ENCODE results near the gene XRCC6.
"Not testable (repeated sequence)": the region's sequence is repeated elsewhere in the genome, so short reads cannot be mapped to it uniquely, and the experiment has no call there.

XRCC6 gene

GRCh38 chr22:41598891-41599635, 22.0 kb upstream of the XRCC6 start:
- no peak for DNase-seq

DNA sequence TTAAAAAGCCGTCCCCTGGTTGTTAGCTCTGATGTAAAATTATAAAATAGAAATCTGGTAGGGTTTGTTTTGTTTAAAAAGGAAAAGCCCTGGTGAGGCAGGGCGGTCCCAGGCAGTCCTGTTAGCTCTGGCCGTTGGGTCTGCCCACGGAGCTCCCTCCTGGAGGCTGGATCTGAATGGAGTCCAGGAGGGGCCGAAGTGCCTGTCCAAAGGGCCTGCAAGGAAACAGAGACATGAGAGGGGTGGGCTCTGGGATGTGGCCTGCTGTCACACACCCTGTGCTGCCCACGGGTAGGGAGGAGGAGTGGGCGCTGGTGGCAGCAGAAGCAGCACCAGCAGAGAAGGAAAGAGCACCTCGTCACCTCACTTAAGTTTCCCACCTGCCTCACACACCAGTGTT, 20.1 kb upstream of the XRCC6 start:
- no peak for DNase-seq

- DNase-seq: peak in 4 of 5 experiments; percentile 53 to 96 (median 72)
These were observed 17.2 kb upstream of the XRCC6 start for GRCh38 chr22:41603873-41604332.

DNA sequence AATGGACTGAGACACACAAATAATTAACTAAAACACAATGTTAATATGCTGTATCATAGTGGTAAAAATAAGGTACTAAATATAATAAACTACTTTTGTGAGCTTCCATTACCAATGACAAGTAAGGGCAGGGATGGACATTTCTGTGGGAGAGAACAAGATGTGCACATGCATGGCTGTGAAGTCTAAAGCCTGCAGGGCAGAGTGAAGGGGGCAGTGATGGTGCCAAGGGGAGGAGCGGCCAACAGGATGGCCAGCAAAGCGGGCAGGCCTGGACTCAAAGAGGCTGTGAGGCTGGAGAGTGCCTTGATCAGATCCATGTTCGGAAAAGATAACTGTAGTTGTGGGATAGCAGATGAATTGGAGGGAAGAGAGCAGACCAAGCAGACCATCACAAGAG, 12.7 kb upstream of the XRCC6 start:
- no peak for DNase-seq

DNA sequence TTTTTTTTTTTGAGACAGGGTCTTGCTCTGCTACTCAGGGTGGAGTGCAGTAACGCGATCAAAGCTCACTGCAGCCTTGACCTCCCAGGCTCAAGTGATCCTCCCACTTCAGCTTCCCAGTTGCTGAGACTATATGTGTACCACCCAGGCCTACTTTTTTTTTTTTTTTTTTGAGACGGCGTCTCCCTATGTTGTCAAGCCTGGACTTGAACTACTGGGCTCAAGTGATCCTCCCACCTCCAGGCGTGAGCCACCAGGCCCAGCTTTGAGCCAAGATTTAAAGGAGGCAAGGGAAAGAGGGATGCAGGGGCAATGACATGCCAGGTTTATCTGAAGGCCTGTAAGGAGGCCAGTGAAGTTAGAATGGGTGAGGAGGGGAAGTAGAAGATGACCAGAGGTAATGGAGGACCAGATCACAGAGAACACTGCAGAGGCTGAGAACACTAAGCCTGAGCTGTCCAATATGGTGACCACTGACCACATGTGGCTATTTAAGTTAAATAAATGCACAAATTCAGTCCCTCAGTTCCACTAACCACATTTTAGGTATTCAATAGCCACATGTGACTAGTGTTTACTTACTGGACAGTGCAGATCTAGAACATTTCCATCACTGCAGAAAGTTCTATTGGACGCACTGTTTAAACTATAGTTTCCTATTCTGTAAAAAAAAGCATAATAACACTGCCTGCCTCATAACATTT, 8.3 kb upstream of the XRCC6 start:
- no peak for DNase-seq

DNA sequence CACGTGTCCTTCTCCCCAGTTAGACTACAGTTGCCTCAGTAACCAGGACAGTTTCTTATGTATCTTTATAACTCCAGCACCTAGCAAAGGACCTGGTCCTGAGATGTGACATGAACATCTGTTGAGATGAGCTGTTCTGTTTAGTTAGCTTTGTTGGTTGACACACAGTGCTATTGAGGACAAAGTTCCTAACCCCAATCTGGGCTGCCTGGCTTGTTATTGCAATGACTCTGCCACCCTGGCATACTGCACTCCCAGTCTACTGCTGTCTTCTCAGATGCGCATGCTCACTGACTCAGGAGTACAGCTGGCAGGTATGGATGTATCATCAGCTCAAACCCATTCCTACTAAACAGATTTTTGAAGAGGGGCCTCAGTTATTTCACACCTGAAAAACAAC, 7.6 kb upstream of the XRCC6 start:
- DNase-seq: no peak

DNA sequence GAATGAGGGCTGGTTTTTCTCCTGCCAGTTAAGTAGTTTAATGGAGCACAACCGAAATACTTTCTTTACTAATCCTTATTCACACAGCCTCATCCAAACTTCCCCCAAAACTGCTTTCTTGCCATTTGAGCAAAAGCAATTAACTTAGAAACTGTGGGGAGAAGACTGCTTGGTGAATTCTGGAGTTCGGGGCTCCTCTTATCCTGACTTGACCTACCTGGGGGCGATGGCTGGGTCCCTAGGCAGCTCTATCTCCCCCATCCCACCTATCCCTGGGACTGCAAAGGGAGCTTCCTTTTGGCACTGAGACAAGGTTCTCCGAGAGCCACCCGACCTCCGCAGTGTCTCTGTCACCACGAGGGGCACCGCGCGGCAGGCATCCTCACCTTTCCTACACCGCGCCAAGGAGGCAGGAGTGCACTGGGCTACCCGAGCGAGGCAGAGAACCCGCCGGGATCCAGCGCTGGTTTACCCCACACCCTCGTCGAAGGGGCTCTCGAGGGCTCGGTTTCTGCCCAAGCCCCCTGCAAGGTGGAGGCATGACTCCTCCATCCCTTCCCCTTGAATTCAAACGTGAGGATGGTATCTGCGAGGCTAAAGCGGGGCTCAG, 1.0 kb upstream of the XRCC6 start:
- DNase-seq: peak; percentile 13 to 54 (median 29)

GRCh38 chr22:41620589-41621098, 451 bp upstream of the XRCC6 start, which contains the start of gene DESI1:
Gene DESI1, minus strand, starts transcription at chr22:41621043. Its CDS starts 204 bp downstream, at chr22:41620839.
- DNase-seq: no peak

- DNase-seq: no peak
These were observed 750 bp downstream of the XRCC6 start for GRCh38 chr22:41621911-41622179.

DNA sequence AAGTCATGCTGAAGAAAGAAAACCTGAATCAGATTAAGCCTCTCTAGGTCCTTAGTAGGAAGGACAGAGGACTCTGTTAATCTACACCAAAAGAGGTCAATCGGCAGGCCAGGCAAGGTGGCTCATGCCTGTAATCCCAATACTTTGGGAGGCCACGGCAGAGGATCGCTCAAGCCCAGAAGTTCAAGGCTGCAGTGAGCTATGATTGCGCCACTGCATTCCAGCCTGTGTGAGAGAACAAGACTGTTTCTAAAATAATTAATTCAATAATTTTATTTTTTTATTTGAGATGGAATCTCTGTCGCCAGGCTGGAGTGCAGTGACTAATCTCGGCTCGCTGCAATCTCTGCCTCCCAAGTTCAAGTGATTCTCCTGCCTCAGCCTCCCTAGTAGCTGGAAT, 4.5 kb downstream of the XRCC6 start:
- no peak for DNase-seq

DNA sequence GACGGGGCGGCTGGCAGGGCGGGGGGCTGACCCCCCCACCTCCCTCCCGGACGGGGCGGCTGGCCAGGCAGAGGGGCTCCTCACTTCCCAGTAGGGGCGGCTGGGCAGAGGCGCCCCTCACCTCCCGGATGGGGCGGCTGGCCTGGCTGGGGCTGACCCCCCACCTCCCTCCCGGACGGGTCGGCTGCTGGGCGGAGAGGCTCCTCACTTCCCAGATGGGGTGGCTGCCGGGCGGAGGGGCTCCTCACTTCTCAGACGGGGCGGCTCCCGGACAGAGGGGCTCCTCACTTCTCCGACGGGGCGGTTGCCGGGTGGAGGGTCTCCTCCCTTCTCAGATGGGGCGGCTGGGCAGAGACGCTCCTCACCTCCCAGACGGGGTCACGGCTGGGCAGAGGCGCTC, 10.0 kb downstream of the XRCC6 start:
- not testable (repeated sequence) for DNase-seq

DNA sequence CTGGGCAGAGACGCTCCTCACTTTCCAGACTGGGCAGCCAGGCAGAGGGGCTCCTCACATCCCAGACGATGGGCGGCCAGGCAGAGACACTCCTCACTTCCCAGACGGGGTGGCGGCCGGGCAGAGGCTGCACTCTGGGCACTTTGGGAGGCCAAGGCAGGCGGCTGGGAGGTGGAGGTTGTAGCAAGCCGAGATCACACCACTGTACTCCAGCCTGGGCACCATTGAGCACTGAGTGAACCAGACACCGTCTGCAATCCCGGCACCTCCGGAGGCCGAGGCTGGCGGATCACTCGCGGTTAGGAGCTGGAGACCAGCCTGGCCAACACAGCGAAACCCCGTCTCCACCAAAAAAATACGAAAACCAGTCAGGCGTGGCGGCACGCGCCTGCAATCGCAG, 10.5 kb downstream of the XRCC6 start:
- DNase-seq: not testable (repeated sequence)

- DNase-seq: not testable (repeated sequence)
These were observed 13.5 kb downstream of the XRCC6 start for GRCh38 chr22:41634610-41635009.

DNA sequence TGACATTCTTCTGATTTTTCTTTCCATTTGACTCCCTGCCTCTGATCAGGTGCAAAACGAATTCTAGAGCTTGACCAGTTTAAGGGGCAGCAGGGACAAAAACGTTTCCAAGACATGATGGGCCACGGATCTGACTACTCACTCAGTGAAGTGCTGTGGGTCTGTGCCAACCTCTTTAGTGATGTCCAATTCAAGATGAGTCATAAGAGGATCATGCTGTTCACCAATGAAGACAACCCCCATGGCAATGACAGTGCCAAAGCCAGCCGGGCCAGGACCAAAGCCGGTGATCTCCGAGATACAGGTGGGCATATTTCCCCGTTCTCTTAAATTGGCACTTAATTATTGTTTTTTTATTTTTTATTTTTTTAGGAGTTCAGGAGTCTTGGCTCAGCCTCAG, 15.4 kb downstream of the XRCC6 start:
- DNase-seq: no peak

DNA sequence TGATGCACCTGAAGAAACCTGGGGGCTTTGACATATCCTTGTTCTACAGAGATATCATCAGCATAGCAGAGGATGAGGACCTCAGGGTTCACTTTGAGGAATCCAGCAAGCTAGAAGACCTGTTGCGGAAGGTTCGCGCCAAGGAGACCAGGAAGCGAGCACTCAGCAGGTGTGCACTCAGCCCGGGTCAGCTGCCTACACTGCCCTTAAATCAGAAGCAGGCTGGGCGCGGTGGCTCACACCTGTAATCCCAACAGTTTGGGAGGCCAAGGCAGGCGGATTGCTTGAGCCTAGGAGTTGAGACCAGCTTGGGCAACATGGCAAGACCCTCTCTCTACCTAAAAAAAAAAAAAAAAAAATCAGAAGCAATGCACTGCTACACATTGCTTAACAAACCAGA, 16.5 kb downstream of the XRCC6 start:
- DNase-seq: not testable (repeated sequence)

- DNase-seq: no peak
These were observed 17.0 kb downstream of the XRCC6 start for GRCh38 chr22:41638124-41638523.

GRCh38 chr22:41638748-41639147, 17.7 kb downstream of the XRCC6 start:
- no peak for DNase-seq

- DNase-seq: no peak
These were observed 20.8 kb downstream of the XRCC6 start for GRCh38 chr22:41641854-41642253.

DNA sequence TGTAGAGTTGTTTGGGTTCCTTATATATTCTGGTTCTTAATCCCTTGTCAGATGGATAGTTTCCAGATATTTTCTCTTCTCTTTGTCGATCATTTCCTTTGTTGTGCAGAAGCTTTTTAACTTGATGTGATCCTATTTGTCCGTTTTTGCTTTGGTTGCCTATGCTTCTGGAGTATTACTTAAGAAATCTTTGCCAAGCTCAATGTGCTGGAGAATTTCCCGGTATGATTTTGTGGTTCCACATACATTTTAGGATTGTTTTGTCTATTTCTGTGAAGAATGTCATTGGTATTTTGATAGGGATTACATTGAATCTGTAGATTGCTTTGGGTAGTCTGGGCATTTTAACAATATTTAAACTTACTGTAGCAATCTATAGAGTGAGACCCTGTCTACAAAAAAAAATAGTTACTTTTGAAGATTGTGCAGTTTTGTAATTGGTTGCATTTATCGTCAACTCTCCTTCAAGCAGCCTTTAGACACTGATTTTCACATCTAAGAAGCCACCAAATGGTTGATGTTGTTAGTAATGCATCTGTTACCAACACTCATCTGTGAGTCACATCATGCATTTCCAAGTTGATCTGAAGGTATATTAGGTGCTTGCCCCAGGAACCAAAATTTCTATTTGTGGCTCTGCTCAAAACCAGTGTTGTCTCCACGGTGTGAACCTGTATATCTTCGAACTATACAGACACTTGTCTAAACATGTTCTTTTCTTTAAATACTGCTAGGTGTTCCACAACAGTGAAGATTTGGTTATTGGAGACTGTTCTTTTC, 21.4 kb downstream of the XRCC6 start:
- DNase-seq: no peak

DNA sequence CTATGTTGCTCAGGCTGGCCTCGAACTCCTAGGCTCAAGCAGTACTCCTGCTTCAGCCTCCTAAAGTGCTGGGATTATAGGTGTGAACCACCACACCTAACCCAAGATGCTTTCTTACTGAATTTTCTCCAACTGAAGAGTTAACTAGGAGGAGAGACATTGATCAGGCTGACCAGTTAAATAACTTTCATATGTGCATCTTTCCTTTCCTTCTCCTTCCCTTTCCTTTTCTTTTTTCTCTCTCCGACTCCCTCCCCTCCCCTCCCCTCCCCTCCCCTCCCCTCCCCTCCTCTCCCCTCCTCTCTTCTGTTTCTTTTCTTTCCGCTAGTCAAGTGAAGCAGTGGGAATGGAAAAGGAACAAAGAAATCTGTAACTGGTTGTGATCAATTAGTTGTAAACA, 26.7 kb downstream of the XRCC6 start:
- no peak for DNase-seq

DNA sequence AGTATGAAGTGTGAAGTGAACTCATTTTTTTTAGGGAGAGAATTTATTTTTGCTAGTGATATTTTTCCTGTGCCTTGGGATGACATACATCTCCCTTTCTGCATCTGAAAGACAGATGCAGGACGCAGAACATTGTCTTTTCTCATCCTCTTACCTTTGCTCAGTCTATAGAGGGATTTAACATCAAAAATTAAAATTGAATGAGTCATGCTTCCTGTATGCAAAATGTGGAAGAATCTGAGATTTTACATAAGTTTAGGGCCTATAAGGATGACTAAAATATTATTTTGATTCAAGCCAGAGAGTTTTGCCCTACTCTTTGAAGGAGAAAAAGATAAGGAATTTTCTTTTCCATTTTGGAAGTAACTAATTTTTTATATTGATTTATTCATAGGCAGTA, 27.3 kb downstream of the XRCC6 start:
- no peak for DNase-seq

- no peak for DNase-seq
These were observed 29.1 kb downstream of the XRCC6 start for GRCh38 chr22:41650229-41650628.

DNA sequence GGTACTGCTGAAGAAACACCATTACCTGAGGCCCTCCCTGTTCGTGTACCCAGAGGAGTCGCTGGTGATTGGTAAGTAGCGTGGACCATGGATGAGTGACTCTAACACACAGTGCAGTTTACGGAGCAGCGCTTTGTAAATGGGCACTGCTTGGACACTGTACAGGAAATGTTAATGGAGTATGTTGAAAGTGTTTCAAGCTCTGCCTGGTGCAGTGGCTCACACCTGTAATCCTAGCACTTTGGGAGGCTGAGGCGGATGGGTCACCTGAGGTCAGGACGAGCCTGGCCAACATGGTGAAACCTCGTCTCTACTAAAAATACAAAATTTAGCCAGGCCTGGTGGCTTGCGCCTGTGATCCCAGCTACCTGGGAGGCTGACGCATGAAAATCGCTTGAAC, 29.7 kb downstream of the XRCC6 start:
- no peak for DNase-seq

Measured in T-helper 2 cell (primary cell).